HFFc6 (cell line): ENCODE measurements around the gene ZEB2. TPM values are rescaled to one million over a fixed set of nuclear protein-coding genes. Genes with fewer than 3 reads are reported as not detected.

Experiments
- DNase-seq: peaks from one replicate; pipeline ENCODE4 v3.0.0-alpha.2; 2018
- H3K27ac Mint-ChIP-seq: 2 replicates; pipeline ENCODE4 v1.8.0; 2020; ENCODE audit warnings: mild to moderate bottlenecking, mixed read lengths
- H3K27me3 Mint-ChIP-seq: 2 replicates; pipeline ENCODE4 v1.8.0; 2021; ENCODE audit warnings: mild to moderate bottlenecking, moderate library complexity, mixed read lengths; ENCODE audit not compliant: insufficient read depth
- H3K36me3 Mint-ChIP-seq: 2 replicates; pipeline ENCODE4 v1.8.0; 2021; ENCODE audit warnings: low read depth, mixed read lengths
- H3K4me1 Mint-ChIP-seq: 2 replicates; pipeline ENCODE4 v1.8.0; 2020; ENCODE audit warnings: low read depth, mixed read lengths
- H3K4me3 Mint-ChIP-seq: 2 replicates; pipeline ENCODE4 v1.8.0; 2020; ENCODE audit warnings: mild to moderate bottlenecking, moderate library complexity, mixed read lengths
- H3K9me3 Mint-ChIP-seq: 2 replicates; pipeline ENCODE4 v1.8.0; 2020; ENCODE audit warnings: mild to moderate bottlenecking, mixed read lengths
- total RNA-seq, 6 experiments: library from RNA; stranded (reverse); fragmentation: NEBNext Ultra II Directional; extraction: Animal tissue kit (Norgen Biotek cat#: 25700); gene quantifications; 2 replicates in 1 of 6; 3 replicates in 5 of 6; pipeline ENCODE4 v1.2.3, GENCODE V29; 2021
- TF ChIP-seq, protein P1 (sequence below): fragments of 200-600 bp; sonication (generic); IDR thresholded peaks from 2 replicates; pipeline ENCODE4 v1.5.0; 2021; ENCODE audit warnings: antibody characterized with exemption, mild to moderate bottlenecking

Gene ZEB2
- total RNA-seq, 6 experiments from 2014 or later: 57.0 to 76.3 (median 62.8) TPM

DNA sequence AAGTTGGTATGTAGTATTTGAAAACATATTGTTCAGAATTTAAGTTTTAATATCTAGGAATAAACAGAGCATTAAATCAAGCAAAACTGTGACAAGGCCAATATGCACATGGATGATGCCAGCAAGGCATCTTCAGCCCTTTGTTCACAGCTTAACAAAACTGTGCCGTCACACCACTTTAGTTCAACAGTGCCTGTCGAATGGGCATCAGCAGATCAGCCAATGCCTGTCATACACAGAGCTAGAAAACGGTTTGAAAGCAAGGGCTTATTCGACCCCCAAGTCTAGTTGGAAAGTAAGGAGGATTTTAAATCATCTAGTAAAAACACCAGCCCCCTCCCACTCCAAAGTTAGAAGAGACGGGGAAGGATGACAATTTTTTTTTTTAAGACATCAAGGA lies 16.7 kb downstream of the ZEB2 start:
- H3K27ac Mint-ChIP-seq: peak overlapping the region; percentile 24; the same call in 1 of the 2 replicates
- H3K9me3 Mint-ChIP-seq: no peaks in the 10 kb centered on the region
- no peak overlapping the region for H3K4me3 Mint-ChIP-seq
- peaks cover 22% of the 10 kb centered on the region for H3K36me3 Mint-ChIP-seq
- no peak for DNase-seq
- peaks cover 86% of the 10 kb centered on the region for H3K4me1 Mint-ChIP-seq
- no peaks in the 10 kb centered on the region for H3K27me3 Mint-ChIP-seq
- TF ChIP-seq, protein P1, sequence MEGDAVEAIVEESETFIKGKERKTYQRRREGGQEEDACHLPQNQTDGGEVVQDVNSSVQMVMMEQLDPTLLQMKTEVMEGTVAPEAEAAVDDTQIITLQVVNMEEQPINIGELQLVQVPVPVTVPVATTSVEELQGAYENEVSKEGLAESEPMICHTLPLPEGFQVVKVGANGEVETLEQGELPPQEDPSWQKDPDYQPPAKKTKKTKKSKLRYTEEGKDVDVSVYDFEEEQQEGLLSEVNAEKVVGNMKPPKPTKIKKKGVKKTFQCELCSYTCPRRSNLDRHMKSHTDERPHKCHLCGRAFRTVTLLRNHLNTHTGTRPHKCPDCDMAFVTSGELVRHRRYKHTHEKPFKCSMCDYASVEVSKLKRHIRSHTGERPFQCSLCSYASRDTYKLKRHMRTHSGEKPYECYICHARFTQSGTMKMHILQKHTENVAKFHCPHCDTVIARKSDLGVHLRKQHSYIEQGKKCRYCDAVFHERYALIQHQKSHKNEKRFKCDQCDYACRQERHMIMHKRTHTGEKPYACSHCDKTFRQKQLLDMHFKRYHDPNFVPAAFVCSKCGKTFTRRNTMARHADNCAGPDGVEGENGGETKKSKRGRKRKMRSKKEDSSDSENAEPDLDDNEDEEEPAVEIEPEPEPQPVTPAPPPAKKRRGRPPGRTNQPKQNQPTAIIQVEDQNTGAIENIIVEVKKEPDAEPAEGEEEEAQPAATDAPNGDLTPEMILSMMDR: no peak

DNA sequence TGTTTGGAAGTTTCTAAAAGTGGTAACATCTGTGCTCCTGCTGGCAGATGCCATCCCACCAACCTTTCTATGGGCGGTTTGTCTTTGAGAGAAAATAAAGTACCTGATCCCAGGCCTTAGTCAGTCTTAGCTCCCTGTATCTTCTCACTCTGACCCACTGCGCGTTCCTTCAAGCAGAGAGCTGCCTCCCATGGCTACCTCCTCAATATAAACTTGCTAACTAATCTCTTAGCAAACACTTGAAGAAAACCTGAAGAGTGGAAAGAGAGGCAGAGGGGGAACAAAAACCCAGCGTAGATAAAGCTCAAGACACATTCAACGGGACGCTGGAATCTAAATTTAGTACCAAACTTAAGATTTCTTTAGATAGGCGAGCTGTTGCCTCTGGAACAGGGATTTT lies 17.6 kb downstream of the ZEB2 start:
- no peak overlapping the region; the same call in 1 of the 2 replicates for H3K27ac Mint-ChIP-seq
- H3K36me3 Mint-ChIP-seq: peaks cover 24% of the 10 kb centered on the region
- DNase-seq: no peak
- TF ChIP-seq, protein P1: no peak
- H3K27me3 Mint-ChIP-seq: no peaks in the 10 kb centered on the region
- H3K4me1 Mint-ChIP-seq: peaks cover 82% of the 10 kb centered on the region
- no peaks in the 10 kb centered on the region for H3K9me3 Mint-ChIP-seq
- no peak overlapping the region for H3K4me3 Mint-ChIP-seq

DNA sequence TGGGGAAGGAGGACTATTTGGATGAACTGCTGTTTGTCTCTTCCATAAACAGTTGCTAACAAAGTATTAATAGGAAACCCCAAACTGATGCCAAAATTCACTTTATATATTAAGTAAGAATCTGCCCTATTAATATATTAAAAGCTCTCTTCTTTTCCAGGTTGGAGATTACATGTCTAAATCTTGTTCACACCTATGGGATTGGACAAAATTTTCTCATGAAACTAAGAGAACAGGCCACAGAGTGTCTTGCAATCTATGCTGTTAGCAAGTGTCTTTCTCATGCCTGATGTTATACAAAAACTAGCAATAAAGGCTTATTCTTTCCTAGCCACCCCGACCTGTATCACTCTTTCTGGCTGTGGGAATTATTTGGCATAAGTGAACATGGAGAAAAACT lies 18.3 kb downstream of the ZEB2 start:
- TF ChIP-seq, protein P1: no peak
- H3K4me3 Mint-ChIP-seq: no peak overlapping the region
- DNase-seq: no peak
- H3K27ac Mint-ChIP-seq: peak overlapping the region; percentile 47; the same call in 1 of the 2 replicates
- H3K9me3 Mint-ChIP-seq: no peaks in the 10 kb centered on the region
- H3K27me3 Mint-ChIP-seq: no peaks in the 10 kb centered on the region
- H3K4me1 Mint-ChIP-seq: peaks cover 82% of the 10 kb centered on the region
- peaks cover 24% of the 10 kb centered on the region for H3K36me3 Mint-ChIP-seq

DNA sequence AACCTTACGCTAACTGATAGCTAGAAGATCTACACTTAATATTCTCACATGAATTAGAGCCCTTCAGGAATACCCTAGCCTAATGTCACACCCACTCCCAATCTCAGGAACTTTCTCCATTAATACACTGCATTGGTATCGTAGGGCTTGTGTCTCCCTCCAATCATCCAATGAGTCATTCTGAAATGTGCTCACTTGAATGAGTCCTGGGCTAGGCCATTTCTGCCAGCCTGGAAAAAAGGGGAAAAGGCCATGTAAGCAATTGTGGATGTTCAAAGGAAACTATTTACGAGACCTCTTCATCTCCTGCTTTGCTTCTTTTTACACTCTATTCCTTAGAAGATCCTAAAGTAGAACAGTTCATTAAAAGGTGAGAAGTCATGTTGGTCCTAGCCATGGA lies 18.8 kb downstream of the ZEB2 start:
- Mint-ChIP-seq H3K4me1 (peaks cover 82% of the 10 kb centered on the region), H3K36me3 (peaks cover 24% of the 10 kb centered on the region), H3K4me3 (no peak overlapping the region), H3K9me3 (no peaks in the 10 kb centered on the region), H3K27me3 (no peaks in the 10 kb centered on the region), H3K27ac (peak overlapping the region; percentile 47; the same call in 1 of the 2 replicates)
- DNase-seq: no peak
- TF ChIP-seq, protein P1: no peak

DNA sequence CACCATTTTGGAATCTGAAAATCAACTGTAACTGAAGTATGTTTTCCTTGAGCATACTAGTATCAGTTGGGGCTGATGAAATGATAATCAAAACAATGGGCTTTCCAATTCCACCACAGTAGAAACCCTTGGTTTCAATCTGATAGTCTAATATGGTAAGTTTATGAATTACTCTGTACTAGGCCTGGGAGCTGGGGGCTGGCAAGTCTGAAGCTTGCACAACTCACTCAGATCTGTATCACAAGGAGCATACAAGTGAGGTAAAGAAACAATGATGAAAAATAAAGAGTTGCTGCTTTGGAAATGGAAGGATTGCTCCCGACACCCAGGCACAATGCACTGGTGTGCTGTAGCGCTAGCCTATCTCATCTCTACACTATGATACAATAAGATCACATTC lies 19.4 kb downstream of the ZEB2 start:
- Mint-ChIP-seq H3K9me3 (no peaks in the 10 kb centered on the region), H3K36me3 (peaks cover 24% of the 10 kb centered on the region), H3K4me1 (peaks cover 82% of the 10 kb centered on the region), H3K27me3 (no peaks in the 10 kb centered on the region), H3K27ac (peak overlapping the region; percentile 47; the same call in 1 of the 2 replicates), H3K4me3 (no peak overlapping the region)
- DNase-seq: no peak
- TF ChIP-seq, protein P1: no peak

DNA sequence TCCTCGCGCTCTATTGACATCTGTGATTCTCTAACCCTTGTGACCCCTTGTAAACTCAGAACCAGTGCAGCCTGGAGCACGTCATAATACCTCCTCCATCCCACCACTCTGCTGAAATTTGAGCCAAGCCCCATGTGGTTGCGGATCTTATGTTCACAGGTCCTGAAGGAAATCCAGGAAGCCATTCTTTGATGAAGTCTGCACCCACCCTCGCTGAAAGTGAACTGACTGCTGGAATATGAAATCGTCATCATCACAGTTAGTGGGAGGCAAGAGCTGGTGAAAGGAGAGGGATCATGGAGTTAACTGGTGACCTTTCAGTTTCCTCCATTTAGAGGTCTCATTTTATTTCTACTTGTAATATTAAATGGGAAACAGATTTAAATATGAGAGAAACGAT lies 21.6 kb downstream of the ZEB2 start:
- Mint-ChIP-seq H3K4me3 (no peak overlapping the region), H3K9me3 (no peaks in the 10 kb centered on the region), H3K27ac (peak overlapping the region; percentile 57; the same call in 1 of the 2 replicates), H3K36me3 (peaks cover 21% of the 10 kb centered on the region), H3K27me3 (no peaks in the 10 kb centered on the region), H3K4me1 (peaks cover 74% of the 10 kb centered on the region)
- no peak for DNase-seq
- TF ChIP-seq, protein P1: no peak
